GM21576 (cell line): ENCODE measurements around the gene ZDHHC7.
"Not testable (repeated sequence)": the region's sequence is repeated elsewhere in the genome, so short reads cannot be mapped to it uniquely, and the experiment has no call there.

Source experiments
- ATAC-seq: cut with Tn5 transposase; IDR thresholded peaks from one replicate; pipeline ENCODE4 v1.9.1; 2021; ENCODE audit warnings: mild to moderate bottlenecking, moderate library complexity; ENCODE audit not compliant: unreplicated experiment

The ZDHHC7 gene

GRCh38 chr16:85045077-85045476 lies 33.7 kb upstream of the ZDHHC7 start:
- no peak for ATAC-seq

- no peak for ATAC-seq
Measured at GRCh38 chr16:85042606-85043005, 31.3 kb upstream of the ZDHHC7 start.

GRCh38 chr16:85042167-85042526 lies 30.8 kb upstream of the ZDHHC7 start:
- ATAC-seq, result no peak

GRCh38 chr16:85041219-85042166 lies 30.2 kb upstream of the ZDHHC7 start:
- no peak for ATAC-seq

DNA sequence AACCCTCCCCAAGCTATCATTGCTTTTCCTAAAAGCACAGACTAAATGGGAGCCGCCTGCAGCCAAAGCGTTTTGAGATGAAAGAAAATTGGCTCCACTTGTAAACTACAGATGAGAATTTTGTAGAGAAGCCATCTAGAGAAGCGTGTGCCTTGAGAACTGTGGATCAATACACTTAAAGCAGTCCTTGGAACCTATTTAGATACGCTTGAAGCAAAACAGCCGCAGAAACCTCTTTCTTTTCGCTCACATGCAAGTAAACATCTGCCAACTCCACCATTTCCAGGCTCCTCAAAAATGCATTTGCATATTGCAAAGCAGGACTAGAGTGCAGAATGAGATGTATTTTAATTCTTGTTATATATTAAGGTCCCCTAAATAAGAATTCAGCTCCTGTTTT lies 29.4 kb upstream of the ZDHHC7 start:
- ATAC-seq, result no peak

GRCh38 chr16:85037721-85038120 lies 26.4 kb upstream of the ZDHHC7 start:
- ATAC-seq, result no peak

- no peak for ATAC-seq
Measured at GRCh38 chr16:85037050-85037410, 25.7 kb upstream of the ZDHHC7 start.

GRCh38 chr16:85036236-85037049 lies 25.1 kb upstream of the ZDHHC7 start:
- no peak for ATAC-seq

DNA sequence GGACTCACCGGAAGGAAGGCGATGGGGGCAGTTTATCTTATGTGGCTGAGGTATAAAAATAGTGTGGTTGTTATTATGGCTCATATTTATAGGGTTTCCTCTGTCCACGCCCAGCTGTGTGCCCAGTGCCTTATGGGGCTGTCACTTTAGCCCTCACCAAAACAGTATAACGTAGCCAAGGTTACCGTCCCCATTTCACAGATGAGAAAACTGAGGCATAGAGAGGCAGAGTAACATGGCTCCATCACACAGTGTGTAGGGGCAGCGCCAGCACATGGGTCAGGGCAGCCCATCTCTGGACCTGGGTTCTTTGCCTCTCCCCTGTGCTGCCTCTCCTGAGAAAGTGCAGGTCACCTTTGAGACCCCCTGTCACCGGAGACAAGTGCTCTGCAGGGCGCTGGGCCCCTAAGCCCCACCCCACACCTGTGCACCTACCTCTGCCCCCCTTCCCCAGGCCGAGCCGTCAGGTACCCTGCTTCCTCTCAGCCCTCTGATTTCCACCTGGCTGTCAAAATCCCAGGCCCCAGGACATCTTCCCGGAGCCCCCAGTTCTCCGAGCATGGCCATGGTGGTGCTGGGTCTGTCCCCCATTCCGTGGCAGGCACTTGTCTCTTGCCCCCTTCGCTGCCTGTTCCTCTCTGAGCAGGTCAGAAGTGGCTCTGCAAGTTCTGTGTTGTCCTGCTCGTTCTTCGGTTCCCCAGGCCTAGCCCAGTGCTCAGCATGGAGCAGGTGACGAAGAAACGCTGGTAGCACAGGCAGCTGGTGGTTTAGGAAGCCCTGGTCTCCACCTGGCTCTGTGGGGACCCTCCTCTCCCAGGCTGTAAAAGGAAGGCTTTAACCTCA lies 23.5 kb upstream of the ZDHHC7 start:
- no peak for ATAC-seq

GRCh38 chr16:85033171-85033570 lies 21.8 kb upstream of the ZDHHC7 start:
- ATAC-seq, result no peak

DNA sequence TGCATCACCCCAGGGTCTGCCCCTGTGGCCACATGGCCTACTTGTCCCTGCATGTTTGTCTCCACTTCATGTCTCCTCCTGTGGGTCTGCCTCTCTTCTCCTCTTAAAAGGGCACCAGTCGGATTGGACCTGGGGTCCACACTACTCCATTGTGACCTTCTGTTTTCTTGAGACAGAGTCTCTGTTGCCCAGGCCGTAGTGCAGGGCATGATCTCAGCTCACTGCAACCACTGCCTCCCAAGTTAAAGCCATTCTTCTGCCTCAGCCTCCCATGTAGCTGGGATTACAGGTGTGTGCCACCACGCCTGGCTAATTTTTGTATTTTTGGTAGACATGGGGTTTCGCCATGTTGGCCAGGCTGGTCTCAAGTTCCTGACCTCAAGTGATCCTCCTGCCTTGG lies 20.9 kb upstream of the ZDHHC7 start:
- ATAC-seq, result not testable (repeated sequence)

DNA sequence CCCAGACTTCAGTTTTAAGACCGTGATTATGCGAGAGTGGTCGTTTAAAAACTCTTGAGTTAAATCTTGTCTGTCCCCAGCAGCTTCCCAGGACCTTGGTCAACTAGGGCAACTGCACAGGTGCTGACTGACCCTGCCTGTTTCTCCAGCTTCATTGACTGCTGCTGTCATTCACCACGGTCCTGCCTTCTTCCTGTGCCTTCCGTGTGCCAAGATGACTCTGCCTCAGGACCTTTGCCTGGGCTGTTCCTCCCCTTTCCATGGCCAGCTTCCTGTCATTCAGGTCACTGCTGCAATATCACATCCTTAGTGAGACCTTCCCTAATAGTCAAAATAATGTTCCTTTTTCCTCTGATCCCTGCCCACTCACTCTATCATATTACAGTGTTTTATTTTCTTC lies 20.1 kb upstream of the ZDHHC7 start:
- ATAC-seq, result no peak

- no peak for ATAC-seq
Measured at GRCh38 chr16:85029981-85030401, 18.7 kb upstream of the ZDHHC7 start.

- no peak for ATAC-seq
Measured at GRCh38 chr16:85029408-85029784, 18.1 kb upstream of the ZDHHC7 start.

GRCh38 chr16:85028685-85029407 lies 17.5 kb upstream of the ZDHHC7 start:
- ATAC-seq, result no peak

- ATAC-seq, result peak; percentile 7
Measured at GRCh38 chr16:85027958-85028684, 16.8 kb upstream of the ZDHHC7 start.

GRCh38 chr16:85027349-85027957 lies 16.1 kb upstream of the ZDHHC7 start, which contains the start of gene KIAA0513:
TSS of gene KIAA0513 (plus strand) at chr16:85027795. CDS start at chr16:85067072, 39,277 bp downstream.
- ATAC-seq, result peak; percentile 74

GRCh38 chr16:85026703-85027102 lies 15.4 kb upstream of the ZDHHC7 start:
- ATAC-seq, result no peak
